ENCODE measurements around the gene ELMOD3. TPM values are rescaled to one million over a fixed set of nuclear protein-coding genes. Genes with fewer than 3 reads are reported as not detected.

The ELMOD3 gene
- total and polyA plus RNA-seq, 9 of the 15 experiments (the other 6 are each of a cell fraction or from before 2014, with no cell fraction given) = 2.7 to 18.7 (median 11.6) TPM

GRCh38 chr2:85312404-85312803 is 42.2 kb upstream of the ELMOD3 start:
- Histone ChIP-seq H3K4me1 (replicated peaks in 1 of 2; ENCODE audit: control insufficient read depth in 2 of 2, insufficient read depth in 2 of 2, low read length in 2 of 2) (peaks cover 3 to 8% of the 10 kb centered on the region in 2 experiments; a peak in 4 of 5 replicates), H3K4me3 (no peak overlapping the region), H3K9ac (ENCODE audit: insufficient read depth in 1 of 2, low read depth in 2 of 2, low read length in 2 of 2) (no peak overlapping the region), H4K20me1 (replicated peaks; ENCODE audit: control insufficient read depth, insufficient read depth, low read length) (no peaks in the 10 kb centered on the region; the same call in none of the 2 replicates), H3K79me2 (ENCODE audit: control insufficient read depth, insufficient read depth, low read length) (no peaks in the 10 kb centered on the region), H3K27ac (ENCODE audit: extremely low read depth, low read depth, low read length) (no peak overlapping the region), H3K36me3 (ENCODE audit: control insufficient read depth, insufficient read depth, low read length) (peaks cover 20% of the 10 kb centered on the region; the same call in 2 of the 3 replicates), H3K9me3 (replicated peaks; ENCODE audit: control insufficient read depth, insufficient read depth, low read depth, low read length) (no peaks in the 10 kb centered on the region), H3K4me2 (ENCODE audit: insufficient read depth, low read length) (no peak overlapping the region), H3K9me1 (ENCODE audit: control insufficient read depth, insufficient read depth, low read length) (no peaks in the 10 kb centered on the region), H3K27me3 (ENCODE audit: control insufficient read depth in 2 of 2, insufficient read depth in 2 of 2, low read length in 2 of 2) (no peaks in the 10 kb centered on the region; a peak in 1 of 5 replicates), H2AFZ (ENCODE audit: low read depth, low read length) (no peak overlapping the region)
- CTCF ChIA-PET (ENCODE audit: low intra/inter-chr PET ratio) = interaction anchor here (0.6 kb wide), 1 partner anchor 151 kb away, joined by 4 read pairs; no protein-coding TSS in a partner anchor
- no peak for DNase-seq (ENCODE audit: extremely low read depth in 1 of 4, low spot score in 3 of 4)
- in situ Hi-C loops (cut with MboI) = no loop called here
- no peak for TF ChIP-seq ZNF639 (CRISPR knock-in tag; conservative IDR thresholded peaks at IDR 0.05 in 1 of 2, IDR thresholded peaks at IDR 0.05 in 1 of 2)
- no peak for TF ChIP-seq ZBTB12 (CRISPR knock-in tag; IDR thresholded peaks at IDR 0.05)
- TF ChIP-seq E2F5 (CRISPR knock-in tag; IDR thresholded peaks at IDR 0.05) = no peak
- no peak for TF ChIP-seq ATF7 (IDR thresholded peaks at IDR 0.05)
- no peak for TF ChIP-seq BCOR (IDR thresholded peaks at IDR 0.05)
- TF ChIP-seq FOXJ2 (tag; IDR thresholded peaks at IDR 0.05) = no peak
- TF ChIP-seq SOX6 (IDR thresholded peaks at IDR 0.05) = no peak
- TF ChIP-seq GATAD2A (IDR thresholded peaks at IDR 0.05) = no peak
- TF ChIP-seq ERF (CRISPR knock-in tag; IDR thresholded peaks at IDR 0.05) = no peak
- no peak for TF ChIP-seq NONO (IDR thresholded peaks at IDR 0.05; ENCODE audit: low read depth in 2 of 2, low read length in 1 of 2)
- no peak for TF ChIP-seq FIP1L1 (IDR thresholded peaks at IDR 0.05; ENCODE audit: low read depth, low read length, poor library complexity, severe bottlenecking)
- TF ChIP-seq, protein P1, sequence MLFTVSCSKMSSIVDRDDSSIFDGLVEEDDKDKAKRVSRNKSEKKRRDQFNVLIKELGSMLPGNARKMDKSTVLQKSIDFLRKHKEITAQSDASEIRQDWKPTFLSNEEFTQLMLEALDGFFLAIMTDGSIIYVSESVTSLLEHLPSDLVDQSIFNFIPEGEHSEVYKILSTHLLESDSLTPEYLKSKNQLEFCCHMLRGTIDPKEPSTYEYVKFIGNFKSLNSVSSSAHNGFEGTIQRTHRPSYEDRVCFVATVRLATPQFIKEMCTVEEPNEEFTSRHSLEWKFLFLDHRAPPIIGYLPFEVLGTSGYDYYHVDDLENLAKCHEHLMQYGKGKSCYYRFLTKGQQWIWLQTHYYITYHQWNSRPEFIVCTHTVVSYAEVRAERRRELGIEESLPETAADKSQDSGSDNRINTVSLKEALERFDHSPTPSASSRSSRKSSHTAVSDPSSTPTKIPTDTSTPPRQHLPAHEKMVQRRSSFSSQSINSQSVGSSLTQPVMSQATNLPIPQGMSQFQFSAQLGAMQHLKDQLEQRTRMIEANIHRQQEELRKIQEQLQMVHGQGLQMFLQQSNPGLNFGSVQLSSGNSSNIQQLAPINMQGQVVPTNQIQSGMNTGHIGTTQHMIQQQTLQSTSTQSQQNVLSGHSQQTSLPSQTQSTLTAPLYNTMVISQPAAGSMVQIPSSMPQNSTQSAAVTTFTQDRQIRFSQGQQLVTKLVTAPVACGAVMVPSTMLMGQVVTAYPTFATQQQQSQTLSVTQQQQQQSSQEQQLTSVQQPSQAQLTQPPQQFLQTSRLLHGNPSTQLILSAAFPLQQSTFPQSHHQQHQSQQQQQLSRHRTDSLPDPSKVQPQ (CRISPR knock-in tag; IDR thresholded peaks at IDR 0.05; ENCODE audit: borderline replicate concordance) = no peak
- no peak for TF ChIP-seq SMARCA4 (IDR thresholded peaks at IDR 0.05)
- TF ChIP-seq SRSF1 (IDR thresholded peaks at IDR 0.05; ENCODE audit: low read depth, low read length) = no peak
- no peak for TF ChIP-seq FOXP1 (CRISPR knock-in tag; IDR thresholded peaks at IDR 0.05)
- intact Hi-C loops (cut with micrococcal nuclease) = no loop called here
- WGBS (ENCODE audit: insufficient coverage, low coverage, missing lambda C conversion rate) = 67% methylated on average over 7 of the region's 7 CpGs
- FAIRE-seq = no peak
- ATAC-seq = no peak
- POLR2A ChIA-PET = interaction anchor here (1.1 kb wide), 1 partner anchor 42 kb away, joined by 4 read pairs; the partner anchor contains the start of genes ELMOD3 and RETSAT
- no TSS peak for BruUV-seq (replicated peaks)

Measured in K562 (cell line).